GM19193 (cell line): ENCODE data around the gene NHERF1.

ENCODE experiments used
- POLR2A ChIP-seq: IDR thresholded peaks from 4 replicates; pipeline ENCODE4 v1.6.1; 2011; ENCODE audit not compliant: insufficient read depth, insufficient read length; ENCODE audit errors: extremely low read depth

NHERF1 gene

GRCh38 chr17:74763565-74764387, 15.3 kb downstream of the NHERF1 start:
- no peak for TF ChIP-seq POLR2A

- no peak for TF ChIP-seq POLR2A
These were observed 16.4 kb downstream of the NHERF1 start for GRCh38 chr17:74764751-74765286.

GRCh38 chr17:74766413-74766812, 18.0 kb downstream of the NHERF1 start:
- TF ChIP-seq POLR2A, result no peak

DNA sequence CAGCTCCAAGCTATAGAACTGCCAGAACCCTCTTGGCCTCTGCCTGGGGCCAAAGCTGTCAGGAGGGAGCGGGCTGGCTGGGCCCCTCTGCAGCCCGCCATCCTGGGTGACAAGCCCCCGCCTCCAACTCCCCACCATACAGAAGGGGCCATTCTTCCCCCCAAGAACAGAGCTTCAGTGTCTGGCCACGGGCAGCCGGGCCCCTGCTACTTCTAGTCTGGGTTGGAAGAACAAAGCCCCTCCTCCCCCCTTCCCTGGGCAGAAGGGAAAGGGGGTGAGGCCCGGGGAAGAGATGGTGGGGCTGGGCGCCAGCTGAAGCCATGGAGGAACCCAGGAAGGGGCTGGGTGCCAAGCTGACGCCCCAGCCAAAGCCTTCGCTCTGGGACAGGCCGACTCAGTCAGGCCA, 18.7 kb downstream of the NHERF1 start:
- no peak for TF ChIP-seq POLR2A

GRCh38 chr17:74768069-74768762, 19.8 kb downstream of the NHERF1 start:
- no peak for TF ChIP-seq POLR2A

GRCh38 chr17:74768763-74769114, 20.3 kb downstream of the NHERF1 start:
- no peak for TF ChIP-seq POLR2A

GRCh38 chr17:74769266-74769855, 20.9 kb downstream of the NHERF1 start:
- TF ChIP-seq POLR2A, result no peak

DNA sequence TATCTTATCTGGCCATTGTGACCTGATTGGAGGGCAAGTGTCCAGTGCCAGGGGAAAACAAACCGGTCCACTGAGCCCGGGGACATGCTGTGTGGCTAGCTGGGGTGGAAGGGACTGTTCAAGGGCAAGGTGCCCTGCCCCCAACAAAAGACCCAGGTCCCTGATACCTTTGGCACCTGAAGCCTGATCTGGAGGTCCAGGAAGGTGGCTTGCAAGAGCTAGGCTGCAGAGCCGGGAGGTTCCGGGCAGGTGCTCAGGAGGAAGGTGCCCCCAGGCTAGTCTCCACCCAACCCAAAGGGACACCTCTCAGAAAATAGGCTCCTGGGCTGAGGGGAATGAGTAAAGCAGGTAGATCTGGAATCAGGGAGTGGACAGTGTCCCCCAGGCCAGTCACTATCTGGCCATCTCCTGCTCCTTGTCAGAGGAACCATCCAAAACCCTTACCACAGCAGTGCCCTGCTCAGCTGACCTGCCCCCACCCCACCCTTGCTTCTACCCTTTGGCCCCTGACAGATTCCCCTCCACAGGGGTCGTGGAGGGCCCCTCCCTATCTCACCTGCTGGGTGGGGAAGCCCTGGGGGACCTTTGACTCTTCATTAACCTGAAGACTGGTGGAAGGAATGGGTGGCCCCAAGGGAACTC, 21.5 kb downstream of the NHERF1 start:
- peak; percentile 30 for TF ChIP-seq POLR2A

GRCh38 chr17:74770498-74771318, 22.3 kb downstream of the NHERF1 start:
- no peak for TF ChIP-seq POLR2A

DNA sequence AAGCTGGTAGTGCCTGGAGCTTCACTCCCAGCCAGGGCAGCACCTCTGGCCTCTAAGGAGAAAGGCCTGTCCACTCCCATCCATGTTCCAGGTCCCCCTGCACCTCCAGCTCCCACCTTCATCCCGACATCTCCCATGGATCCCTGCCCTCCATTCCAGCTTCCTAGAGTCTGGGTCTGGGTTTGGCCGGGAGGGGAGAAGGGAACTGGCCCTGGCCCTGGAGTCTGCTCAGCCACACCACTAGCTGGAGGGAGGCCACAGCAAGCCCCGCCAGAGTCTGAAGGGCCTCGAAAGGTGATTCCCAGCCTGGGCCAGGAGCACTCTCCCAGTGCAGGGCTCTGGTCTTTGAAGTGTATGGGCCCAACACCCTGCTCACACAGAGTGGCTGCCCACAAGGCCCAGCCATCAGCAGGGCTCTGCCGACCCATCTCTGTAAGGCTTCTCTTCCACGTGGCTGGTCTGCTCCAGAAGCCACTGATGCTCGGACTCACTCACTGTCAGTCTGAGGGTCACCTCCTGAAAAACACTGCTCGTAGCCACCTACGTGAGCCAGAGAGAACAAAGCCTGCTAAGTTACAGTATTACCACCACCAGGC, 23.0 kb downstream of the NHERF1 start:
- TF ChIP-seq POLR2A, result no peak

DNA sequence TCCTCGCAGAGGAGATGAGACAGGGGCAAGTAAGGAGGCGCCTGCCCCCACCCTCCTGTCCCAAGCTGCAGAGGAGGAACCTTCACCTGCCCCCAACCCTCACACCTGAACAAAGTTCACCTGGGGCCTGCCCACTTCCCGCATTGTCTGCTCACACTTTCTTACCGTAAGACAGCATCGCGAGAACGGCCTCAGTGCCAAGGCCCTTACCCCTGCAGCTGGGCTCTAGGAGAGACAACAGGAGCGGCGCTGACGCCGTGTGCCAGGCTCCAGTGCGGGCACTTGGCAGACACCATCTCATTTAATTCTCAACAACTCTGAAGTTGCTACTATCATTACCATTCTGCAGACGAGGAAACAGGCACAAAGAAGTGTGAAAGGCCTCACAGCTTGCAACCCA, 23.6 kb downstream of the NHERF1 start:
- no peak for TF ChIP-seq POLR2A

- TF ChIP-seq POLR2A, result no peak
These were observed 25.0 kb downstream of the NHERF1 start for GRCh38 chr17:74773414-74773813.

GRCh38 chr17:74773871-74774286, 25.5 kb downstream of the NHERF1 start:
- TF ChIP-seq POLR2A, result no peak

DNA sequence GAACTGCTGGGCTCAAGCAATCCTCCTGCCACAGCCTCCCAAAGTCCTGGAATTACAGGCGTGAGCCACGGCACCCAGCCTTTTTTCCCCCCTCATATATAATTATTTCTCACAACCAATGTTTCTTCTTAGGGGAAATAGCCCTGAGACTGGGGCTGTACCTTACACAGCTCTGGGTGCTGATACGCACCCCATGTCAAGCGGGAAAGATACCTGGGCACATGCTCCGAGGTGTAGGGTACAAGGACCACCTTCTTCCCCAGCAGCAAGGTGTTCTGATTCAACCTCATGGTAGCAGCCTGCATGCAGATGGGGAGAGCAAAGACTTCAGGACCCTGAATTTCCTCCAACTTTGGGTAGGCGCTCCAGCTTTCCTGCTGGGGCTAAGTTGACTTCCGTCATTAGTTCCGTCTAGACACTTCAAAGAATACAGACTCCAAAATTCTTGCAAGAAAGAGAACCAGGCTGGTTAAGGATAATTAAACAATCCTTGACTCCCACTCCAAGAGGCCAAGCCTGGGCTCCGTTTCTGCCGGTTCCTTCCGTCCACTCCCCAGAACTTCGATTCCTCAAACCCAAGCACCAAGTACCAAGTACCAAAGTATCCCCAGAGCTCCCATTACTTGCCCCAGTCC, 27.1 kb downstream of the NHERF1 start:
- TF ChIP-seq POLR2A, result no peak
